Measurements from ENCODE around the gene TSTD2. TPM values are rescaled to one million over a fixed set of nuclear protein-coding genes. Genes with fewer than 3 reads are reported as not detected.

The TSTD2 gene
- total RNA-seq, 5 donors from 2014 or later (not counting 1 experiment from before 2014, with no cell fraction given): 15.4 to 24.0 (median 17.9) TPM

DNA sequence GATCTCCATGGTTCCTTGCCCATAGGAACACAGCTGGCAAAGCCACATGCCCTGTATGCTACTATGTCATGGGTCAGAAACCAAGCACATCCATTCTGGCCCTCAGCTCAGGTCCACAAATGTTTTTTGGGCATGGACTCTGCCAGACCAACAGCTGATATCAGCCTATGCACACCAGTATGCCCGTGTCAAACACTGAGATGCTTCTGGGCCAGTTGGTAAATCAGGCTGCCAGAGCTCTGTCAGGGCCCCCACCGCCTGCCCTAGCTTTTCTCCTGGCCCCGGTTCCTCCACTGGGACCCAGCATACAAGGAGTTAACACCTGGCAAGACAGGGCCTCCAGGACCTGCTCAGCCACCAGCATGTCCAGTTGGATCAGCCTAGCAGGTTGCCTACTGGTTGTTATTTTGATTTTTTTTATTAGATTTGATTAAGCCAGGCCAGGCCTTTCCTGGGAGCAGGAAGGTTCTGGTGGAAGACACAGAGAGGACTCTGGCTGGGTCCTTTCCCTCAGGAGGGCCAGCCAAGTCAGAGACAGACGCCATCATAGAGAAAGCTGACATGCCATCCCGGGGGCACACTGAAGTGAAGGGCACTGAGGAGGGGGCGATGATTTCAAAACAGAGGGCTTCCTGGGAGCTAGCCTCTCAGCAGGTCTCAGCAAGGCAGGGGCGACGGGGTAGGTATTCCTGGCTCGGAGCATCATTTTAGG lies 65.8 kb downstream of the TSTD2 start:
- no peak overlapping the region for H3K4me3 Mint-ChIP-seq
- Histone ChIP-seq H3K4me1 (ENCODE audit: control insufficient read depth in 1 of 2, extremely low read depth in 1 of 2, insufficient read depth in 2 of 2, low read length in 2 of 2) (no peaks in the 10 kb centered on the region), H3K9me3 (no peaks in the 10 kb centered on the region), H3K36me3 (ENCODE audit: control insufficient read depth in 2 of 2, extremely low read depth in 1 of 2, insufficient read depth in 1 of 2, low read length in 1 of 2) (no peaks in the 10 kb centered on the region), H3K27ac (ENCODE audit: low read length) (no peak overlapping the region), H3K4me3 (ENCODE audit: control insufficient read depth in 1 of 2, extremely low read depth in 1 of 2, low read length in 1 of 2) (no peak overlapping the region), H3K27me3 (replicated peaks in 1 of 2; ENCODE audit: control insufficient read depth in 2 of 2, extremely low read depth in 1 of 2, insufficient read depth in 2 of 2, low read length in 1 of 2) (peaks cover 3 to 15% of the 10 kb centered on the region in 2 experiments)
- POLR2A ChIA-PET: no interaction called here
- H3K36me3 Mint-ChIP-seq: no peaks in the 10 kb centered on the region
- no peaks in the 10 kb centered on the region for H3K4me1 Mint-ChIP-seq
- DNase-seq (no peak), ATAC-seq (replicated peaks in 1 of 4) (no peak)
- H3K9me3 Mint-ChIP-seq: no peaks in the 10 kb centered on the region
- no peak overlapping the region for H3K27ac Mint-ChIP-seq
- CTCF ChIA-PET: no interaction called here
- 59% methylated on average over 9 of the region's 9 CpGs for WGBS (ENCODE audit: insufficient coverage)
- peaks cover 3% of the 10 kb centered on the region in 2 donors for H3K27me3 Mint-ChIP-seq

DNA sequence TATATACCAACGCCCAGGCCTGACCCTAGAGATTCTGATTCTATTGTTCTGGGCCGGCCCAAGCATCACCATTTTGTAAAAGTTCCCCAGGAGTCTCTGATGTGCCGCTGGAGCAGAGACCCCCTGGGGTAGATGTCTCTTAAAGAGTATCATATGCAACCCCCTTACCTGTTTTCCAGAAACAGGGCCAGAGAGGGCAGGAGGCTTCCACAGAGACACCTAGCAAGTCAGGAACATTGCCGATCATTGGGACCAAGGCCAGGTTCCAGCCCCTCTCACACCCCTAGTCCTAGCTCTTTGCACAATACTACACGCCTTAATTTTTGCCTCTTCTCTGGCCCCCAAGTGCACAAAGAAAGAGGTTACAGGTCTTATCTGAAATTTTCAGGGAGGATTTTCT lies 67.9 kb downstream of the TSTD2 start:
- ChIA-PET POLR2A (no interaction called here), CTCF (no interaction called here)
- no peaks in the 10 kb centered on the region for H3K9me3 Mint-ChIP-seq
- no peaks in the 10 kb centered on the region for H3K36me3 Mint-ChIP-seq
- DNase-seq (no peak), ATAC-seq (replicated peaks in 1 of 4) (no peak)
- H3K27me3 Mint-ChIP-seq: peaks cover 4 to 8% of the 10 kb centered on the region in 2 donors
- Histone ChIP-seq H3K27me3 (replicated peaks in 1 of 2; ENCODE audit: control insufficient read depth in 2 of 2, extremely low read depth in 1 of 2, insufficient read depth in 2 of 2, low read length in 1 of 2) (peaks cover 6 to 21% of the 10 kb centered on the region in 2 experiments), H3K4me3 (ENCODE audit: control insufficient read depth in 1 of 2, extremely low read depth in 1 of 2, low read length in 1 of 2) (no peak overlapping the region), H3K4me1 (ENCODE audit: control insufficient read depth in 1 of 2, extremely low read depth in 1 of 2, insufficient read depth in 2 of 2, low read length in 2 of 2) (no peaks in the 10 kb centered on the region), H3K9me3 (no peaks in the 10 kb centered on the region), H3K36me3 (ENCODE audit: control insufficient read depth in 2 of 2, extremely low read depth in 1 of 2, insufficient read depth in 1 of 2, low read length in 1 of 2) (no peaks in the 10 kb centered on the region), H3K27ac (ENCODE audit: low read length) (no peak overlapping the region)
- 90% methylated on average over 2 of the region's 5 CpGs for WGBS (ENCODE audit: insufficient coverage)
- no peak overlapping the region for H3K4me3 Mint-ChIP-seq
- H3K4me1 Mint-ChIP-seq: no peaks in the 10 kb centered on the region
- no peak overlapping the region for H3K27ac Mint-ChIP-seq

DNA sequence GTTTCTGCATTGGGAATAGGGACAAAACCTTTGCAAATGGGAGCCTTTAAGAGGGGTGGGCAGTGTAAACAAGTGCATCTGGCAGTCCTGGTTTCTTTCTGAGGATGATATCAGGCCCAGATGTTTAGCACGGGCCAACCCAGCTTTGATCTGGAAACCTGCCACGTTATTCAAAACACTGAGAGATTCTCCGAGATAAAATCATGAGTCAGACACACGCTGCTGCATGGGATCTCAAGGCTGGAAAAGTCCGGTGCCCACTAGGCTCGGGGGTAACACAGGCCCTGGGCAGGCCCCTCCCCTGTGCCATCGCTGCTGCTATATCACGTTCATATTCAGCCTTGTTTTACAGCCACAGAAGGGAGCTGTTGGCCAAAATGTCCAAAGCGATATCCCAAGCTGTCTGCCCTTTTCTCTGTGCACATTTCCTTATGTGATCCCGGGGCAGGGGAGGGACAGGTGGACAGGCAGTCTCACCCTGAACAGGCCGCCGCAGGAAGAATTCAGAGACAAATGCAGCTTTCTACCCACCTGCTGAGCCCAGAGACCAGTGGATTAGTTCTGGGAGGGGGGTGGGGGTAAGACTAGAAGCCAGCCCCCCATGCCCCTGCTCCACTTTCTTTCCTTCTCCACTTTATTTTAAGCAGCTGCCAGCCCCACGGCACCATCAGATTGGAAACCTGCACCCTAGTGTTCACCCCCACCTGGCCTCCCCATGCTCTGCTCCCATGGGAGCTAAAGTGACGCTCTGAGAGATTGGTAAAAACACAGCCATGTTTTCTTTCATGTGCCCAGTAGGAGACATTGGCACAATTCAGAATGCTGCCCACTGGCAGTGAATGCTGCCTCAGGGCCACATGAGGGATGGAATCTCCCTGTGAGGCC lies 68.6 kb downstream of the TSTD2 start:
- POLR2A ChIA-PET: no interaction called here
- H3K4me3 Mint-ChIP-seq: no peak overlapping the region
- H3K9me3 ChIP-seq: no peaks in the 10 kb centered on the region
- no peaks in the 10 kb centered on the region for H3K4me1 ChIP-seq (ENCODE audit: control insufficient read depth in 1 of 2, extremely low read depth in 1 of 2, insufficient read depth in 2 of 2, low read length in 2 of 2)
- H3K4me3 ChIP-seq (ENCODE audit: control insufficient read depth in 1 of 2, extremely low read depth in 1 of 2, low read length in 1 of 2): no peak overlapping the region
- peaks cover 6 to 21% of the 10 kb centered on the region in 2 experiments for H3K27me3 ChIP-seq (replicated peaks in 1 of 2; ENCODE audit: control insufficient read depth in 2 of 2, extremely low read depth in 1 of 2, insufficient read depth in 2 of 2, low read length in 1 of 2)
- no peaks in the 10 kb centered on the region for H3K36me3 ChIP-seq (ENCODE audit: control insufficient read depth in 2 of 2, extremely low read depth in 1 of 2, insufficient read depth in 1 of 2, low read length in 1 of 2)
- CTCF ChIA-PET: no interaction called here
- H3K27me3 Mint-ChIP-seq: peaks cover 10 to 15% of the 10 kb centered on the region in 2 donors
- no peaks in the 10 kb centered on the region for H3K36me3 Mint-ChIP-seq
- DNase-seq (peak in 1 of 35 experiments; percentile 10), ATAC-seq (replicated peaks in 1 of 4) (no peak)
- no peak overlapping the region for H3K27ac Mint-ChIP-seq
- H3K27ac ChIP-seq (ENCODE audit: low read length): no peak overlapping the region
- 58% methylated on average over 10 of the region's 14 CpGs for WGBS (ENCODE audit: insufficient coverage)
- no peaks in the 10 kb centered on the region for H3K9me3 Mint-ChIP-seq
- peaks cover 0 to 2% (median 0%) of the 10 kb centered on the region in 3 donors for H3K4me1 Mint-ChIP-seq

DNA sequence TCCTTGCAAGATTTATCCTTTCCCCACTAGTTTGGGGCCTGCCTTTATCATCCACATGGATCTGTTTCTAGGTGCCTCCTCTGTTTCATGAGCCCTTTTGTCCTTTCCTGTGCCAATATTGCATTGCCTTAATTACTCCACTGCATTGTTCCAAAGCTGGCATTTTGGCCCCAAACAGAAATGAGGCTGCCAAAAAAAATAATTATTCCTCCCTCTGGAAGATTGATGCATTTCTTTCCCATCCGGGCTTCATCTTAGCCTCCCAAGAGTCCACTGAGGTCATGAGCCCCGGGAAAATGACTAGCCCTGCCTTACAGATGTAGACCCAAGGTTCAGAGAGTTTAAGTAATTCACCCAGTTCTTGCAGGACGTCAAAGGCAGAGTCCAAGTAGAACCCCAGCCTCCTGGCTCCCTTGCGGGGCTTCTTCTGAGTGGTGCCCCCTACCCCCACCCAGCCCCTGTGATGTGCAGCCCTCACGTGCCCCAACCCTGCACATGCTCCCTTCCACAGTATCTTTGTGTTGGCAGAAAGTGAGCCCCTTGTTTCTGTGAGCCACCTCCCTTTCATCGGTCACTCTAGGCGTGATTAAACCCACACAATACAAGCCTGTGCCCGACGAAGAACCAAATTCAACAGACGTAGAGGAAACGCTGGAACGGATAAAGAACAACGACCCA lies 69.6 kb downstream of the TSTD2 start:
- Mint-ChIP-seq H3K4me3 (no peak overlapping the region), H3K4me1 (peaks cover 4 to 6% (median 5%) of the 10 kb centered on the region in 3 donors), H3K9me3 (no peaks in the 10 kb centered on the region), H3K27ac (no peak overlapping the region), H3K27me3 (peaks cover 10 to 20% of the 10 kb centered on the region in 2 donors), H3K36me3 (no peaks in the 10 kb centered on the region)
- Histone ChIP-seq H3K4me1 (ENCODE audit: control insufficient read depth in 1 of 2, extremely low read depth in 1 of 2, insufficient read depth in 2 of 2, low read length in 2 of 2) (no peaks in the 10 kb centered on the region), H3K9me3 (no peaks in the 10 kb centered on the region), H3K27ac (ENCODE audit: low read length) (no peak overlapping the region), H3K27me3 (replicated peaks in 1 of 2; ENCODE audit: control insufficient read depth in 2 of 2, extremely low read depth in 1 of 2, insufficient read depth in 2 of 2, low read length in 1 of 2) (peaks cover 6 to 30% of the 10 kb centered on the region in 2 experiments), H3K36me3 (ENCODE audit: control insufficient read depth in 2 of 2, extremely low read depth in 1 of 2, insufficient read depth in 1 of 2, low read length in 1 of 2) (no peaks in the 10 kb centered on the region), H3K4me3 (ENCODE audit: control insufficient read depth in 1 of 2, extremely low read depth in 1 of 2, low read length in 1 of 2) (no peak overlapping the region)
- DNase-seq: no peak
- CTCF ChIA-PET: no interaction called here
- ATAC-seq (replicated peaks in 1 of 4): no peak
- POLR2A ChIA-PET: no interaction called here
- whole genome bisulfite sequencing (ENCODE audit: insufficient coverage): 73% methylated on average over 8 of the region's 13 CpGs

DNA sequence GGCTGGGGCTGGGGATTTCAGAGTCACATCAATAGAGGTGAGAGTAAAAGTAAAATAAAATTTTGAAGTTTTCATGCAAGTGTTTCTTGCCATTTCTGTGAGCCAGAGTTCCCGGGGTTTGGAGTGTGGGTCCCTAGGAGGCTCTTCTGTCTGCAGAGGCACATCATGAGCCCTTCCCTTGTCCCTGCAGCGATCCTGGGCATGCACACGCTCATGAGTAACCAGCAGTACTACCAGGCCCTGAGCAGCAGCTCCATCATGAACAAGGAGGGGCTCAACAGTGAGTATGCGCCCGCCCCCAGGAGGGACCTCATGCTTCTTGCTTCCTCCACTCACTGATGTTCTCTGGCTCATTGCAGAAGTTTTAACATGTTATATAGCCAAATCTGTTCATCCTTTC lies 70.6 kb downstream of the TSTD2 start:
- H3K36me3 Mint-ChIP-seq: no peaks in the 10 kb centered on the region
- H3K9me3 Mint-ChIP-seq: no peaks in the 10 kb centered on the region
- no peaks in the 10 kb centered on the region for H3K36me3 ChIP-seq (ENCODE audit: control insufficient read depth in 2 of 2, extremely low read depth in 1 of 2, insufficient read depth in 1 of 2, low read length in 1 of 2)
- no peak for ATAC-seq (replicated peaks in 1 of 4)
- no peak for DNase-seq
- H3K27me3 ChIP-seq (replicated peaks in 1 of 2; ENCODE audit: control insufficient read depth in 2 of 2, extremely low read depth in 1 of 2, insufficient read depth in 2 of 2, low read length in 1 of 2): peaks cover 6 to 28% of the 10 kb centered on the region in 2 experiments
- peaks cover 10 to 25% of the 10 kb centered on the region in 2 donors for H3K27me3 Mint-ChIP-seq
- H3K9me3 ChIP-seq: no peaks in the 10 kb centered on the region
- H3K27ac ChIP-seq (ENCODE audit: low read length): no peak overlapping the region
- H3K4me3 Mint-ChIP-seq: no peak overlapping the region
- 80% methylated on average over 5 of the region's 5 CpGs for WGBS (ENCODE audit: insufficient coverage)
- H3K27ac Mint-ChIP-seq: no peak overlapping the region
- CTCF ChIA-PET: interaction anchor here in 1 of 2 donors (1.0 kb wide), 1 partner anchor 882 kb away, joined by 3 read pairs; no protein-coding TSS in a partner anchor
- H3K4me1 Mint-ChIP-seq: peaks cover 4 to 6% (median 5%) of the 10 kb centered on the region in 3 donors
- no peak overlapping the region for H3K4me3 ChIP-seq (ENCODE audit: control insufficient read depth in 1 of 2, extremely low read depth in 1 of 2, low read length in 1 of 2)
- POLR2A ChIA-PET: no interaction called here
- no peaks in the 10 kb centered on the region for H3K4me1 ChIP-seq (ENCODE audit: control insufficient read depth in 1 of 2, extremely low read depth in 1 of 2, insufficient read depth in 2 of 2, low read length in 2 of 2)

DNA sequence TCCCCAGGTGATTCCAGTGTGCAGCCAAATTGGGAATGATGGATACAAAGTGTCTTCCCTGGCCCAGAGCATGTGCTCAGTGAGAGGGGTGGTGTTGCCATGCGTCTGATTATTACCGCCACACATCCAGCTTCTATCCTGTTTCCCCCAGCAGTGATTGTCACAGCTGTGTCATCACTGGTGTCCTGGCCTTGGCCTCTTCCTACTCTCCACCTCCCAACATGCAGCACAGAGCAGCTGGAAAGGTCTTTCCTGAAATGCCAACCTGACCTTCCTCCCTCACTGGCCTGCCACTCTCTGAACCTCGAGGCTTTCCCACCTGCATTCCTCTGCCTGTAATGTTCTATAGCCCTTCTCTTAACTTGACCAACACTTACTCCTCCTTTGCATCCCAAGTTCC lies 71.7 kb downstream of the TSTD2 start:
- Histone ChIP-seq H3K36me3 (ENCODE audit: control insufficient read depth in 2 of 2, extremely low read depth in 1 of 2, insufficient read depth in 1 of 2, low read length in 1 of 2) (no peaks in the 10 kb centered on the region), H3K9me3 (no peaks in the 10 kb centered on the region), H3K27ac (ENCODE audit: low read length) (no peak overlapping the region), H3K27me3 (replicated peaks in 1 of 2; ENCODE audit: control insufficient read depth in 2 of 2, extremely low read depth in 1 of 2, insufficient read depth in 2 of 2, low read length in 1 of 2) (peaks cover 6 to 37% of the 10 kb centered on the region in 2 experiments), H3K4me3 (ENCODE audit: control insufficient read depth in 1 of 2, extremely low read depth in 1 of 2, low read length in 1 of 2) (no peak overlapping the region), H3K4me1 (ENCODE audit: control insufficient read depth in 1 of 2, extremely low read depth in 1 of 2, insufficient read depth in 2 of 2, low read length in 2 of 2) (no peaks in the 10 kb centered on the region)
- ChIA-PET CTCF (no interaction called here), POLR2A (no interaction called here)
- H3K27me3 Mint-ChIP-seq: peaks cover 14 to 27% of the 10 kb centered on the region in 2 donors
- 63% methylated on average over 2 of the region's 3 CpGs for WGBS (ENCODE audit: insufficient coverage)
- peaks cover 4 to 6% (median 5%) of the 10 kb centered on the region in 3 donors for H3K4me1 Mint-ChIP-seq
- H3K27ac Mint-ChIP-seq: no peak overlapping the region
- H3K4me3 Mint-ChIP-seq: no peak overlapping the region
- DNase-seq: peak in 1 of 35 experiments; percentile 3
- ATAC-seq (replicated peaks in 1 of 4): no peak
- no peaks in the 10 kb centered on the region for H3K36me3 Mint-ChIP-seq
- H3K9me3 Mint-ChIP-seq: no peaks in the 10 kb centered on the region
